Measurements from ENCODE around the gene DIPK2B. TPM values are rescaled to one million over a fixed set of nuclear protein-coding genes. Genes with fewer than 3 reads are reported as not detected.
A peak's percentile ranks its signal among the peaks of the same experiment; 100 is the strongest.

DIPK2B gene, protein sequence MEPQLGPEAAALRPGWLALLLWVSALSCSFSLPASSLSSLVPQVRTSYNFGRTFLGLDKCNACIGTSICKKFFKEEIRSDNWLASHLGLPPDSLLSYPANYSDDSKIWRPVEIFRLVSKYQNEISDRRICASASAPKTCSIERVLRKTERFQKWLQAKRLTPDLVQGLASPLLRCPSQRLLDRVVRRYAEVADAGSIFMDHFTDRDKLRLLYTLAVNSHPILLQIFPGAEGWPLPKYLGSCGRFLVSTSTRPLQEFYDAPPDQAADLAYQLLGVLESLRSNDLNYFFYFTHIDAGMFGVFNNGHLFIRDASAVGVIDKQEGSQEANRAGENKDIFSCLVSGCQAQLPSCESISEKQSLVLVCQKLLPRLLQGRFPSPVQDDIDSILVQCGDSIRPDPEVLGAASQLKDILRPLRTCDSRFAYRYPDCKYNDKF
- not detected for total RNA-seq
- 0.01 TPM for polyA plus RNA-seq (2013, experiment 1 of 2)
- polyA plus RNA-seq (2013, experiment 2 of 2), result 0.33 TPM
- 0 to 0.44 (median 0) reads per million in 172 experiments for total RNA-seq

- H3K4me1 Mint-ChIP-seq (ENCODE audit: low read depth), result no peaks in the 10 kb centered on the region
- H3K27me3 ChIP-seq (ENCODE audit: control insufficient read depth in 1 of 2, insufficient read depth in 2 of 2, low read length in 2 of 2), result peaks cover 2 to 12% of the 10 kb centered on the region in 2 experiments
- no peaks in the 10 kb centered on the region for H3K36me3 ChIP-seq (ENCODE audit: insufficient read depth, low read length)
- no peak within 1 kb of the TSS for H3K4me3 Mint-ChIP-seq
- H3K27ac ChIP-seq (ENCODE audit: low read depth in 1 of 2, low read length in 2 of 2), result no peak within 1 kb of the TSS
- intact Hi-C loops (cut with DNase I, micrococcal nuclease), result no loop called here
- no peaks in the 10 kb centered on the region for H3K9me3 Mint-ChIP-seq
- H3K27me3 Mint-ChIP-seq, result peaks cover 7% of the 10 kb centered on the region
- H3K9me3 ChIP-seq (ENCODE audit: control insufficient read depth in 1 of 2, insufficient read depth in 1 of 2, low read length in 2 of 2), result no peaks in the 10 kb centered on the region
- CTCF ChIA-PET, result no interaction called here
- no peak within 1 kb of the TSS for H3K4me3 ChIP-seq (ENCODE audit: low read length)
- H3K4me1 ChIP-seq (ENCODE audit: insufficient read depth, low read length), result no peaks in the 10 kb centered on the region
- TF ChIP-seq CTCF (IDR thresholded peaks at IDR 0.05), result no peak
- POLR2A ChIA-PET, result no interaction called here
- no peak for DNase-seq
- H3K36me3 Mint-ChIP-seq (ENCODE audit: low read depth), result no peaks in the 10 kb centered on the region
- no peak within 1 kb of the TSS for H3K27ac Mint-ChIP-seq
- ATAC-seq (ENCODE audit: poor library complexity), result no peak
These were observed at the start of gene DIPK2B for GRCh38 chrX:45200741-45201234. Gene DIPK2B, minus strand, starts transcription at chrX:45200876. Its CDS starts 50 bp downstream, at chrX:45200826.

GRCh38 chrX:45240301-45240700, 39.6 kb upstream of the DIPK2B start:
- Histone ChIP-seq H3K27ac (ENCODE audit: low read depth in 1 of 2, low read length in 2 of 2) (no peak overlapping the region), H3K4me3 (ENCODE audit: low read length) (no peak overlapping the region), H3K36me3 (ENCODE audit: insufficient read depth, low read length) (no peaks in the 10 kb centered on the region), H3K4me1 (ENCODE audit: insufficient read depth, low read length) (no peaks in the 10 kb centered on the region), H3K9me3 (ENCODE audit: control insufficient read depth in 1 of 2, insufficient read depth in 1 of 2, low read length in 2 of 2) (no peaks in the 10 kb centered on the region), H3K27me3 (ENCODE audit: control insufficient read depth in 1 of 2, insufficient read depth in 2 of 2, low read length in 2 of 2) (no peaks in the 10 kb centered on the region)
- DNase-seq, result peak in 1 of 14 experiments; percentile 5
- no peak for ATAC-seq (ENCODE audit: poor library complexity)
- Mint-ChIP-seq H3K27ac (no peak overlapping the region), H3K27me3 (no peaks in the 10 kb centered on the region), H3K9me3 (no peaks in the 10 kb centered on the region), H3K4me1 (ENCODE audit: low read depth) (no peaks in the 10 kb centered on the region), H3K4me3 (no peak overlapping the region), H3K36me3 (ENCODE audit: low read depth) (no peaks in the 10 kb centered on the region)
- CTCF ChIA-PET, result no interaction called here
- POLR2A ChIA-PET, result no interaction called here
- intact Hi-C loops (cut with DNase I, micrococcal nuclease), result no loop called here
- no peak for TF ChIP-seq CTCF (IDR thresholded peaks at IDR 0.05)

DNA sequence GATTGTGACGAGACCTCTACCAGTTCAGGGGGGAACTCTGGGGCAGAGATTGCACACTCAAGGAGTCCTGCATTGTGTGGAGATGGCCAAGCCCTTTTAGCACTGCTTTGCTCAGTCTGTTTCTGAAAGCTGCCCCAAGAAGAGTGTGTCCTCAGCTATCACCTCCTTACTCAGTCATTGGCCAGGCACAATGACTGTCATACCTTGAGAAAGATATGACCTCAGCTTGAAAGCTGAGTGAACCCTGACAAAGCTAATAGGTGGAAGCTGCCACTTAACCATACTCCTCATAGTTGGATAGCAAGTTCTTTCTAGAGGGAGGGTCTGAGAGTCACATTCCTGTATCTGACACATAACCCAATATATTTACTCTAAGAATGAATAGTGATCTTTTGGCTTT, 37.8 kb upstream of the DIPK2B start:
- intact Hi-C loops (cut with DNase I, micrococcal nuclease), result no loop called here
- DNase-seq (no peak), ATAC-seq (ENCODE audit: poor library complexity) (no peak)
- Mint-ChIP-seq H3K4me3 (no peak overlapping the region), H3K4me1 (ENCODE audit: low read depth) (no peaks in the 10 kb centered on the region), H3K27me3 (no peaks in the 10 kb centered on the region), H3K27ac (no peak overlapping the region), H3K36me3 (ENCODE audit: low read depth) (no peaks in the 10 kb centered on the region), H3K9me3 (no peaks in the 10 kb centered on the region)
- H3K4me1 ChIP-seq (ENCODE audit: insufficient read depth, low read length), result no peaks in the 10 kb centered on the region
- no peak overlapping the region for H3K4me3 ChIP-seq (ENCODE audit: low read length)
- H3K9me3 ChIP-seq (ENCODE audit: control insufficient read depth in 1 of 2, insufficient read depth in 1 of 2, low read length in 2 of 2), result no peaks in the 10 kb centered on the region
- no peak overlapping the region for H3K27ac ChIP-seq (ENCODE audit: low read depth in 1 of 2, low read length in 2 of 2)
- ChIA-PET POLR2A (no interaction called here), CTCF (no interaction called here)
- no peak for TF ChIP-seq CTCF (IDR thresholded peaks at IDR 0.05)
- H3K27me3 ChIP-seq (ENCODE audit: control insufficient read depth in 1 of 2, insufficient read depth in 2 of 2, low read length in 2 of 2), result no peaks in the 10 kb centered on the region
- H3K36me3 ChIP-seq (ENCODE audit: insufficient read depth, low read length), result no peaks in the 10 kb centered on the region
